A549 (cell line): Measurements from ENCODE around the gene ZNF467. TPM values are rescaled to one million over a fixed set of nuclear protein-coding genes. Genes with fewer than 3 reads are reported as not detected.

Experiments
- ATAC-seq, 2 experiments: fragments of 200-7000 bp in 1 of 2; fragments of >200 bp in 1 of 2; cut with Nextera tagmentation in 1 of 2; cut with Tn5 transposase in 1 of 2; 3 replicates each; pipeline versions ENCODE4 v1.8.0 to v1.9.1; 2018 to 2020; ENCODE audit warnings: mild to moderate bottlenecking in 1 of 2, moderate library complexity in 1 of 2
- CTCF ChIA-PET: fragments of 300-600 bp; sonication (Branson Sonifier 250); formaldehyde crosslinking; extraction: SDS; loops from one replicate; lab custom pipeline; 2021; ENCODE audit warnings: antibody characterized with exemption, inconsistent platforms; lab: Yijun Ruan, JAX
- POLR2A ChIA-PET: fragments of 350-600 bp; formaldehyde crosslinking; extraction: SDS; loops from one replicate; lab custom pipeline; 2021; ENCODE audit warnings: antibody characterized with exemption, inconsistent platforms; lab: Yijun Ruan, JAX
- DNase-seq, 2 experiments: peaks; one replicate each; pipeline versions ENCODE4 v3.0.0 to v3.0.0-alpha.2; 2011 to 2016; ENCODE audit warnings: low read depth in 1 of 2, low spot score in 1 of 2
- FAIRE-seq: peaks from 2 replicates; lab custom pipeline; 2011; peaks lifted over from hg19 to GRCh38; lab: Jason Lieb, UNC
- H3K27ac ChIP-seq, 2 experiments: fragments of >200 bp; sonication (Bioruptor Twin); formaldehyde crosslinking; 3 replicates each; pipeline ENCODE4 v1.5.1; 2016 to 2017
- H3K4me1 ChIP-seq: fragments of >200 bp; sonication (Bioruptor Twin); formaldehyde crosslinking; 3 replicates; pipeline ENCODE4 v1.6.1; 2016
- H3K4me2 ChIP-seq: fragments of >200 bp; sonication (Bioruptor Twin); formaldehyde crosslinking; 3 replicates; pipeline ENCODE4 v1.6.1; 2016
- H3K4me3 ChIP-seq: fragments of >200 bp; sonication (Bioruptor Twin); formaldehyde crosslinking; 3 replicates; pipeline ENCODE4 v1.5.1; 2016
- H3K9me3 ChIP-seq: fragments of >200 bp; sonication (Bioruptor Twin); formaldehyde crosslinking; 3 replicates; pipeline ENCODE4 v1.6.1; 2016
- CBX2 ChIP-seq: fragments of 200-600 bp; sonication (generic); IDR thresholded peaks from 2 replicates; pipeline ENCODE4 v1.6.1; 2016; ENCODE audit warnings: low read depth, mild to moderate bottlenecking, borderline replicate concordance
- EHMT2 ChIP-seq: fragments of 200-600 bp; sonication (generic); IDR thresholded peaks from 2 replicates; pipeline ENCODE4 v1.6.1; 2016; ENCODE audit warnings: antibody characterized with exemption, low read depth, mild to moderate bottlenecking, moderate library complexity
- EP300 ChIP-seq, 2 experiments: fragments of >200 bp; sonication (Bioruptor Twin); formaldehyde crosslinking; IDR thresholded peaks; 2 replicates in 1 of 2; 3 replicates in 1 of 2; pipeline ENCODE4 v1.6.1; 2016 to 2017
- ESRRA ChIP-seq: fragments of 150-350 bp; IDR thresholded peaks from 2 replicates; pipeline ENCODE4 v1.6.1; 2014; ENCODE audit warnings: mild to moderate bottlenecking, low read length, borderline replicate concordance
- FOSL2 ChIP-seq, 2 experiments: fragments of 450-650 bp in 1 of 2; fragments of >200 bp in 1 of 2; sonication (Bioruptor Twin) in 1 of 2; formaldehyde crosslinking; IDR thresholded peaks; 2 replicates each; pipeline versions ENCODE4 v1.5.0 to v1.6.1; 2016 to 2020; ENCODE audit warnings: mild to moderate bottlenecking in 1 of 2, moderate library complexity in 1 of 2
- FOXS1 ChIP-seq: fragments of 250-450 bp; sonication (Bioruptor Pico); IDR thresholded peaks from 2 replicates; pipeline ENCODE4 v1.5.0; 2020; ENCODE audit warnings: mild to moderate bottlenecking, moderate library complexity
- HDAC2 ChIP-seq: fragments of 200-600 bp; sonication (generic); IDR thresholded peaks from 2 replicates; pipeline ENCODE4 v1.6.1; 2016
- HOXA7 ChIP-seq: fragments of 250-450 bp; sonication (Bioruptor Pico); IDR thresholded peaks from 2 replicates; pipeline ENCODE4 v1.5.0; 2020; ENCODE audit warnings: mild to moderate bottlenecking, moderate library complexity
- HOXB13 ChIP-seq: fragments of 250-450 bp; sonication (Bioruptor Pico); IDR thresholded peaks from 2 replicates; pipeline ENCODE4 v1.5.0; 2020; ENCODE audit warnings: low read depth, mild to moderate bottlenecking, moderate library complexity
- HOXB5 ChIP-seq: fragments of 250-450 bp; sonication (Bioruptor Pico); IDR thresholded peaks from 2 replicates; pipeline ENCODE4 v1.5.0; 2020; ENCODE audit warnings: mild to moderate bottlenecking, moderate library complexity
- KDM1A ChIP-seq: fragments of 200-600 bp; sonication (generic); IDR thresholded peaks from 2 replicates; pipeline ENCODE4 v1.6.1; 2016; ENCODE audit warnings: low read depth, mild to moderate bottlenecking
- MAFK ChIP-seq: fragments of 450-650 bp; IDR thresholded peaks from 2 replicates; pipeline ENCODE4 v1.6.1; 2014; ENCODE audit not compliant: partially characterized antibody
- MAZ ChIP-seq: fragments of 150-350 bp; IDR thresholded peaks from 2 replicates; pipeline ENCODE4 v1.6.1; 2014; ENCODE audit warnings: antibody characterized with exemption, low read depth, low read length, borderline replicate concordance
- NR3C1 ChIP-seq: fragments of >200 bp; sonication (Bioruptor Twin); formaldehyde crosslinking; IDR thresholded peaks from 3 replicates; pipeline ENCODE4 v1.6.1; 2017
- PHF8 ChIP-seq: fragments of 200-600 bp; sonication (generic); IDR thresholded peaks from 2 replicates; pipeline ENCODE4 v1.6.1; 2016; ENCODE audit warnings: low read depth, mild to moderate bottlenecking, antibody characterized with exemption, moderate library complexity, borderline replicate concordance
- POLR2A ChIP-seq: IDR thresholded peaks from 2 replicates; pipeline ENCODE4 v1.6.1; 2012; ENCODE audit warnings: mild to moderate bottlenecking, low read length
- POLR2AphosphoS2 ChIP-seq: conservative IDR thresholded peaks from 2 replicates; pipeline ENCODE4 v1.6.1; 2012; ENCODE audit warnings: low read length, improper control_type of control experiment, inconsistent platforms
- RARB ChIP-seq: fragments of 250-450 bp; sonication (Bioruptor Pico); IDR thresholded peaks from 2 replicates; pipeline ENCODE4 v1.8.0; 2021; ENCODE audit warnings: mild to moderate bottlenecking, moderate library complexity
- RNF2 ChIP-seq: fragments of 200-600 bp; sonication (generic); IDR thresholded peaks from 2 replicates; pipeline ENCODE4 v1.6.1; 2016; ENCODE audit warnings: low read depth, mild to moderate bottlenecking, antibody characterized with exemption, moderate library complexity, borderline replicate concordance
- SMC3 ChIP-seq: fragments of >200 bp; sonication (Bioruptor Twin); formaldehyde crosslinking; IDR thresholded peaks from 3 replicates; pipeline ENCODE4 v1.6.1; 2018; ENCODE audit warnings: inconsistent platforms
- SREBF2 ChIP-seq: fragments of 450-650 bp; IDR thresholded peaks from 2 replicates; pipeline ENCODE4 v1.6.1; 2014; ENCODE audit warnings: mild to moderate bottlenecking, moderate library complexity
- ZC3H11A ChIP-seq: fragments of 450-650 bp; IDR thresholded peaks from 2 replicates; pipeline ENCODE4 v1.6.1; 2014; ENCODE audit warnings: antibody characterized with exemption, mild to moderate bottlenecking
- WGBS: methylation state at CpG from one replicate; pipeline ENCODE4 v1.1.6; 2017; ENCODE audit errors: missing lambda C conversion rate; 5-methylcytosine and 5-hydroxymethylcytosine counted together
- polyA plus RNA-seq, 4 experiments: library from polyadenylated mRNA; depleted of rRNA in 3 of 4; stranded (reverse); fragments of >200 nt; fragmentation: RNase III in 1 of 4; extraction: RNeasy Plus Mini Kit Qiagen cat#74134 plus additional on column Dnase treatment in 1 of 4; gene quantifications; 2 replicates in 3 of 4; 3 replicates in 1 of 4; pipeline ENCODE4 v1.2.3, GENCODE V29; 2011 to 2017
- TF ChIP-seq, protein P1 (sequence below): fragments of 450-650 bp; IDR thresholded peaks from 2 replicates; pipeline ENCODE4 v1.6.1; 2014; ENCODE audit warnings: antibody characterized with exemption
- TF ChIP-seq, protein P2 (sequence below): IDR thresholded peaks from 2 replicates; pipeline ENCODE4 v1.6.1; 2012
- TF ChIP-seq, protein P3 (sequence below): fragments of 150-350 bp; IDR thresholded peaks from 2 replicates; pipeline ENCODE4 v1.6.1; 2014; ENCODE audit warnings: low read depth, mild to moderate bottlenecking, low read length
- TF ChIP-seq, protein P4 (sequence below): fragments of 250-450 bp; sonication (Bioruptor Pico); IDR thresholded peaks from 2 replicates; pipeline ENCODE4 v1.5.0; 2021; ENCODE audit warnings: mild to moderate bottlenecking, moderate library complexity, borderline replicate concordance

ZNF467 gene
- polyA plus RNA-seq, 2 of the 4 experiments (the other 2 are of a cell fraction), result 3.1 to 3.3 TPM

DNA sequence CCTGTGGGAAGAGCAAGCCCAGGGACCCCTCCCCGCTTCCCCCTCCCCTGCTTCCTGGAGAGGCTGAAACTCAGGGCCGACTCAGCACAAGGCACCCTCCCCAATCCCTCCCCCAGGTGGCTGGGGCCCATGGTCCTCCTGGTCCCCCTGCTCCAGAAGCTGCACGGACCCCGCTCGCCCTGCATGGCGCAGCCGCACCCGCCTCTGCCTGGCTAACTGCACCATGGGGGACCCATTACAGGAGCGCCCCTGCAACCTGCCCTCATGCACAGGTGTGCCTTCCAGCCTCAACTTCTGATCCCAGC lies 45.1 kb upstream of the ZNF467 start:
- no peak for TF ChIP-seq HOXA7
- TF ChIP-seq POLR2A, result no peak
- TF ChIP-seq, protein P1, sequence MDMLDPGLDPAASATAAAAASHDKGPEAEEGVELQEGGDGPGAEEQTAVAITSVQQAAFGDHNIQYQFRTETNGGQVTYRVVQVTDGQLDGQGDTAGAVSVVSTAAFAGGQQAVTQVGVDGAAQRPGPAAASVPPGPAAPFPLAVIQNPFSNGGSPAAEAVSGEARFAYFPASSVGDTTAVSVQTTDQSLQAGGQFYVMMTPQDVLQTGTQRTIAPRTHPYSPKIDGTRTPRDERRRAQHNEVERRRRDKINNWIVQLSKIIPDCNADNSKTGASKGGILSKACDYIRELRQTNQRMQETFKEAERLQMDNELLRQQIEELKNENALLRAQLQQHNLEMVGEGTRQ, result no peak
- TF ChIP-seq MAFK, result no peak
- TF ChIP-seq HOXB13 (CRISPR knock-in tag), result no peak
- TF ChIP-seq, protein P2, sequence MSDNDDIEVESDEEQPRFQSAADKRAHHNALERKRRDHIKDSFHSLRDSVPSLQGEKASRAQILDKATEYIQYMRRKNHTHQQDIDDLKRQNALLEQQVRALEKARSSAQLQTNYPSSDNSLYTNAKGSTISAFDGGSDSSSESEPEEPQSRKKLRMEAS, result no peak
- TF ChIP-seq FOXS1 (CRISPR knock-in tag), result no peak
- TF ChIP-seq FOSL2 (IDR thresholded peaks at IDR 0.05), result no peak
- no peak for TF ChIP-seq FOSL2 (CRISPR knock-in tag; IDR thresholded peaks at IDR 0.05)
- no peak for TF ChIP-seq SREBF2
- TF ChIP-seq PHF8, result no peak
- no peak for TF ChIP-seq ESRRA
- no peak for TF ChIP-seq KDM1A
- no peak for TF ChIP-seq EHMT2
- TF ChIP-seq, protein P3, sequence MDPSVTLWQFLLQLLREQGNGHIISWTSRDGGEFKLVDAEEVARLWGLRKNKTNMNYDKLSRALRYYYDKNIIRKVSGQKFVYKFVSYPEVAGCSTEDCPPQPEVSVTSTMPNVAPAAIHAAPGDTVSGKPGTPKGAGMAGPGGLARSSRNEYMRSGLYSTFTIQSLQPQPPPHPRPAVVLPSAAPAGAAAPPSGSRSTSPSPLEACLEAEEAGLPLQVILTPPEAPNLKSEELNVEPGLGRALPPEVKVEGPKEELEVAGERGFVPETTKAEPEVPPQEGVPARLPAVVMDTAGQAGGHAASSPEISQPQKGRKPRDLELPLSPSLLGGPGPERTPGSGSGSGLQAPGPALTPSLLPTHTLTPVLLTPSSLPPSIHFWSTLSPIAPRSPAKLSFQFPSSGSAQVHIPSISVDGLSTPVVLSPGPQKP, result no peak
- TF ChIP-seq HOXB5, result no peak
- TF ChIP-seq RARB (CRISPR knock-in tag), result no peak
- TF ChIP-seq RNF2, result no peak
- TF ChIP-seq MAZ, result no peak

DNA sequence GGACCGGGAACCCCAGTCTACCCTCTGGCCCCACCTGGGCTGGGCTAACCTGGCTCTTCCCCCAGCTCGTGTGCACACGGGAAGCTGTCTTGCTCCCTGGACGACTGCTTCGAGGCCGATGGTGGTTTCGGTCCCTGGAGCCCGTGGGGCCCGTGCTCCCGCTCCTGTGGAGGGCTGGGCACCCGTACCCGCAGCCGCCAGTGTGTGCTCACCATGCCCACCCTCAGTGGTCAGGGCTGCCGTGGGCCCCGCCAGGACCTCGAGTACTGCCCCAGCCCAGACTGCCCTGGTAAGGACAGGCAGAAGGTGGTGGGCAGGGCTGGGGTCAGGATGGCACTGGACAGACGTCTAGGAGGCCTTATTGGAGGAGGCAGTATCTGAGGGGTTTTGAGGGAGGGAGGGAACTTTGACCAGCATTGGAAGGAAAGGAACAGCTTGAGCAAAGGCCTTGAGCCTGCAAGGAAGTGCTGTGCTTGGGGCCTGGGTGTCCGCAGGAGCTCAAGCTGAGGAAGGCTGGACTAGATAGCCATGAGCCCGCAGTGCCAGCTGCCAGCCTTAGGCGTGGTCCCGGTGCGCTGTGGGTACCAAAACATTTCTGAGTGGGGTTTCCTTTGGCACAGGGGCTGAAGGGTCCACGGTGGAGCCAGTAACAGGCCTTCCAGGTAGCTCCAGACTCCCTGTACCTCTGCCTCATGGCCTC lies 44.6 kb upstream of the ZNF467 start:
- Histone ChIP-seq H3K9me3 (no peaks in the 10 kb centered on the region), H3K27ac (no peak overlapping the region), H3K4me2 (no peak overlapping the region), H3K4me1 (no peaks in the 10 kb centered on the region), H3K4me3 (no peak overlapping the region)
- no peak for FAIRE-seq
- CTCF ChIA-PET, result interaction anchor here (0.6 to 4.2 kb wide), 3 partner anchors 10 to 903 kb away, joined by 3 to 30 read pairs (median 3); no protein-coding TSS in a partner anchor
- POLR2A ChIA-PET, result no interaction called here
- no peak for ATAC-seq
- DNase-seq, result no peak
- WGBS, result 78% methylated on average over 19 of the region's 23 CpGs
- no peak for TF ChIP-seq HOXB5
- TF ChIP-seq POLR2AphosphoS2, result no peak
- TF ChIP-seq SMC3, result no peak
- no peak for TF ChIP-seq ZC3H11A
- no peak for TF ChIP-seq CBX2
- no peak for TF ChIP-seq HDAC2
- TF ChIP-seq, protein P3, result no peak
- TF ChIP-seq HOXA7, result no peak
- no peak for TF ChIP-seq EP300 (IDR thresholded peaks at IDR 0.05)
- TF ChIP-seq ESRRA, result no peak
- TF ChIP-seq NR3C1, result no peak
- TF ChIP-seq, protein P4, sequence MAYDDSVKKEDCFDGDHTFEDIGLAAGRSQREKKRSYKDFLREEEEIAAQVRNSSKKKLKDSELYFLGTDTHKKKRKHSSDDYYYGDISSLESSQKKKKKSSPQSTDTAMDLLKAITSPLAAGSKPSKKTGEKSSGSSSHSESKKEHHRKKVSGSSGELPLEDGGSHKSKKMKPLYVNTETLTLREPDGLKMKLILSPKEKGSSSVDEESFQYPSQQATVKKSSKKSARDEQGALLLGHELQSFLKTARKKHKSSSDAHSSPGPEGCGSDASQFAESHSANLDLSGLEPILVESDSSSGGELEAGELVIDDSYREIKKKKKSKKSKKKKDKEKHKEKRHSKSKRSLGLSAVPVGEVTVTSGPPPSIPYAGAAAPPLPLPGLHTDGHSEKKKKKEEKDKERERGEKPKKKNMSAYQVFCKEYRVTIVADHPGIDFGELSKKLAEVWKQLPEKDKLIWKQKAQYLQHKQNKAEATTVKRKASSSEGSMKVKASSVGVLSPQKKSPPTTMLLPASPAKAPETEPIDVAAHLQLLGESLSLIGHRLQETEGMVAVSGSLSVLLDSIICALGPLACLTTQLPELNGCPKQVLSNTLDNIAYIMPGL (CRISPR knock-in tag), result no peak
- TF ChIP-seq RARB (CRISPR knock-in tag), result no peak

More for the DNA sequence above, 45.1 kb upstream of the ZNF467 start:
- DNase-seq (no peak), ATAC-seq (no peak), FAIRE-seq (no peak)
- H3K9me3 ChIP-seq, result no peaks in the 10 kb centered on the region
- ChIA-PET POLR2A (no interaction called here), CTCF (interaction anchor here (0.6 to 4.2 kb wide), 2 partner anchors 11 to 904 kb away, joined by 3 to 30 read pairs; no protein-coding TSS in a partner anchor)
- 82% methylated on average over 8 of the region's 9 CpGs for WGBS
- H3K27ac ChIP-seq, result no peak overlapping the region
- no peak overlapping the region for H3K4me2 ChIP-seq
- H3K4me1 ChIP-seq, result no peaks in the 10 kb centered on the region
- no peak overlapping the region for H3K4me3 ChIP-seq
